Astrocyte (in vitro differentiated cells and primary cell): ENCODE data around the gene PVALEF. TPM values are rescaled to one million over a fixed set of nuclear protein-coding genes. Genes with fewer than 3 reads are reported as not detected.

Experiments used
- DNase-seq: peaks from one replicate; pipeline ENCODE4 v3.0.0-alpha.2; 2010; ENCODE audit warnings: low read depth
- FAIRE-seq: peaks from 2 replicates; lab custom pipeline; 2011; peaks lifted over from hg19 to GRCh38; lab: Jason Lieb, UNC
- H2AFZ ChIP-seq: 2 replicates; pipeline ENCODE4 v1.6.0; 2012; ENCODE audit warnings: low read depth, low read length, inconsistent platforms
- H3K27ac ChIP-seq: 2 replicates; pipeline ENCODE4 v1.5.1; 2011; ENCODE audit warnings: low read depth, low read length, inconsistent platforms
- H3K27me3 ChIP-seq: 2 replicates; pipeline ENCODE4 v1.6.0; 2011; ENCODE audit warnings: low read length, inconsistent platforms; ENCODE audit not compliant: insufficient read depth
- H3K36me3 ChIP-seq: 2 replicates; pipeline ENCODE4 v1.5.1; 2011; ENCODE audit warnings: low read length, inconsistent platforms; ENCODE audit not compliant: insufficient read depth
- H3K4me1 ChIP-seq: 2 replicates; pipeline ENCODE4 v1.5.1; 2011; ENCODE audit warnings: low read length, inconsistent platforms; ENCODE audit not compliant: insufficient read depth
- H3K4me2 ChIP-seq: 2 replicates; pipeline ENCODE4 v1.6.0; 2012; ENCODE audit warnings: low read length, inconsistent platforms
- H3K4me3 ChIP-seq: 2 replicates; pipeline ENCODE4 v1.5.1; 2011; ENCODE audit warnings: low read depth, mild to moderate bottlenecking, low read length, inconsistent platforms; ENCODE audit not compliant: insufficient read depth
- H3K79me2 ChIP-seq: 2 replicates; pipeline ENCODE4 v1.6.0; 2012; ENCODE audit warnings: mild to moderate bottlenecking, low read length, inconsistent platforms; ENCODE audit not compliant: insufficient read depth
- H3K9ac ChIP-seq: 2 replicates; pipeline ENCODE4 v1.6.0; 2012; ENCODE audit warnings: mild to moderate bottlenecking, low read length, inconsistent platforms
- H3K9me3 ChIP-seq: 2 replicates; pipeline ENCODE4 v1.5.1; 2012; ENCODE audit warnings: low read depth, mild to moderate bottlenecking, low read length, inconsistent platforms; ENCODE audit not compliant: insufficient read depth
- H4K20me1 ChIP-seq: 2 replicates; pipeline ENCODE4 v1.6.0; 2012; ENCODE audit warnings: low read length, inconsistent platforms; ENCODE audit not compliant: insufficient read depth
- H3K27ac Mint-ChIP-seq: one replicate; pipeline ENCODE4 v1.8.0; 2021; ENCODE audit warnings: mild to moderate bottlenecking, mixed read lengths; ENCODE audit not compliant: unreplicated experiment
- H3K27me3 Mint-ChIP-seq: one replicate; pipeline ENCODE4 v1.8.0; 2021; ENCODE audit warnings: low read depth, mixed read lengths; ENCODE audit not compliant: unreplicated experiment
- H3K36me3 Mint-ChIP-seq: one replicate; pipeline ENCODE4 v1.8.0; 2021; ENCODE audit warnings: low read depth, mixed read lengths; ENCODE audit not compliant: unreplicated experiment
- H3K4me1 Mint-ChIP-seq: one replicate; pipeline ENCODE4 v1.8.0; 2021; ENCODE audit warnings: low read depth, mixed read lengths; ENCODE audit not compliant: unreplicated experiment
- H3K4me3 Mint-ChIP-seq: one replicate; pipeline ENCODE4 v1.8.0; 2021; ENCODE audit warnings: mild to moderate bottlenecking, moderate library complexity, mixed read lengths; ENCODE audit not compliant: unreplicated experiment
- H3K9me3 Mint-ChIP-seq: one replicate; pipeline ENCODE4 v1.8.0; 2021; ENCODE audit warnings: mild to moderate bottlenecking, mixed read lengths; ENCODE audit not compliant: unreplicated experiment
- EZH2 ChIP-seq: IDR thresholded peaks from 2 replicates; pipeline ENCODE4 v1.6.1; 2012; ENCODE audit warnings: mild to moderate bottlenecking, low read length, inconsistent platforms; ENCODE audit not compliant: insufficient read depth
- total RNA-seq: library from RNA; stranded (reverse); gene quantifications from 2 replicates; pipeline ENCODE4 v1.2.1, GENCODE V29; 2021
- TF ChIP-seq, protein P1 (sequence below): IDR thresholded peaks from 2 replicates; pipeline ENCODE4 v1.5.1; 2011; ENCODE audit warnings: low read depth, mild to moderate bottlenecking, inconsistent platforms, low read length, moderate library complexity; ENCODE audit not compliant: insufficient read depth

PVALEF gene
- total RNA-seq, 1 donor from 2014 or later, result not detected

DNA sequence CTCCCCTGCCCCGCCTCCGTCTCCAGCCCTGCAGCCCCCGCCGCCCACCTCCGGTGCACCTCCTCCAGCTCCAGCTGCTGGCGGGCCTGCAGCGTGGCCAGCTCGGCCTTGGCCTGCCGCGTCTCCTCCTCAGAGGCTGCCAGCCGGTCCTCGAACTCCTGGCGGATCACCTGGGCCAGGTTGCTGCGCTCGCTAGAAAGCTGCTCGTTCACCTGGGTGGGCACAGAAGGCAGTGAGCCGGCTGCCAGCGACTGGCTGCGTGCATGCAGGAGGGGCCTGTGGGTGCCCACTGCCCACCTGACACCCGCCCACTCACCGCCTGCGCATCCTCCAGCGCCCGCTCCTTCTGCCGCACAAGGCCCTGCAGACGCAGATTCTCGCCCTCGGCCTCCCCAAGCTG is 25.3 kb downstream of the PVALEF start:
- no peaks in the 10 kb centered on the region for H3K9me3 Mint-ChIP-seq
- Histone ChIP-seq H3K9ac (no peak overlapping the region), H3K4me3 (no peak overlapping the region), H2AFZ (no peak overlapping the region), H3K79me2 (no peaks in the 10 kb centered on the region), H3K4me2 (no peak overlapping the region), H3K36me3 (no peaks in the 10 kb centered on the region), H3K27me3 (no peaks in the 10 kb centered on the region), H3K4me1 (no peaks in the 10 kb centered on the region), H3K27ac (no peak overlapping the region), H3K9me3 (no peaks in the 10 kb centered on the region), H4K20me1 (no peaks in the 10 kb centered on the region)
- no peak overlapping the region for H3K27ac Mint-ChIP-seq
- peaks cover 3% of the 10 kb centered on the region for H3K36me3 Mint-ChIP-seq
- DNase-seq (no peak), FAIRE-seq (no peak)
- H3K27me3 Mint-ChIP-seq, result no peaks in the 10 kb centered on the region
- no peaks in the 10 kb centered on the region for H3K4me1 Mint-ChIP-seq
- TF ChIP-seq EZH2, result no peak
- TF ChIP-seq, protein P1, sequence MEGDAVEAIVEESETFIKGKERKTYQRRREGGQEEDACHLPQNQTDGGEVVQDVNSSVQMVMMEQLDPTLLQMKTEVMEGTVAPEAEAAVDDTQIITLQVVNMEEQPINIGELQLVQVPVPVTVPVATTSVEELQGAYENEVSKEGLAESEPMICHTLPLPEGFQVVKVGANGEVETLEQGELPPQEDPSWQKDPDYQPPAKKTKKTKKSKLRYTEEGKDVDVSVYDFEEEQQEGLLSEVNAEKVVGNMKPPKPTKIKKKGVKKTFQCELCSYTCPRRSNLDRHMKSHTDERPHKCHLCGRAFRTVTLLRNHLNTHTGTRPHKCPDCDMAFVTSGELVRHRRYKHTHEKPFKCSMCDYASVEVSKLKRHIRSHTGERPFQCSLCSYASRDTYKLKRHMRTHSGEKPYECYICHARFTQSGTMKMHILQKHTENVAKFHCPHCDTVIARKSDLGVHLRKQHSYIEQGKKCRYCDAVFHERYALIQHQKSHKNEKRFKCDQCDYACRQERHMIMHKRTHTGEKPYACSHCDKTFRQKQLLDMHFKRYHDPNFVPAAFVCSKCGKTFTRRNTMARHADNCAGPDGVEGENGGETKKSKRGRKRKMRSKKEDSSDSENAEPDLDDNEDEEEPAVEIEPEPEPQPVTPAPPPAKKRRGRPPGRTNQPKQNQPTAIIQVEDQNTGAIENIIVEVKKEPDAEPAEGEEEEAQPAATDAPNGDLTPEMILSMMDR, result no peak
- no peak overlapping the region for H3K4me3 Mint-ChIP-seq

DNA sequence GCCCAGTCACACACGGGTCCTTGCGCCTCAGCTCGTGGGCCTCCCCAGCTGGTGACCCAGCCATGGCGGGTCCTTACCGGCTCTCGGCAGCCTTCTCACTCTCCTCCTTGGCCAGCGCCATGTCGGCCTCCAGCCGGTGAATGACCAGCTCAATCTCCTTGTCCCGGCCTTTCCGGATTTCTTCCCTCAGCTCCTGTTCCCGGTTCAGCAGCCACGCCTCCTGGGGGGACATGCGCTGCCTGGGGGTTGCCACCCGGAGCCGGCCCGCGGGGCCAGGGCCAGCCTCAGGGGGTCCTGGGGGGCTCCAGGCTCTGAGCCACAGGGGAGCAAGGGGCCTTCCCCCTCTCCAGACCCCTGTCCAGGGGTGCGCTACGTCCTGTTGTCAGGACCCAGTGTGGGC is 25.8 kb downstream of the PVALEF start:
- Histone ChIP-seq H3K4me1 (no peaks in the 10 kb centered on the region), H3K36me3 (no peaks in the 10 kb centered on the region), H3K4me3 (no peak overlapping the region), H3K9me3 (no peaks in the 10 kb centered on the region), H2AFZ (no peak overlapping the region), H3K79me2 (no peaks in the 10 kb centered on the region), H4K20me1 (no peaks in the 10 kb centered on the region), H3K9ac (no peak overlapping the region), H3K4me2 (no peak overlapping the region), H3K27me3 (no peaks in the 10 kb centered on the region), H3K27ac (no peak overlapping the region)
- DNase-seq (no peak), FAIRE-seq (no peak)
- no peaks in the 10 kb centered on the region for H3K27me3 Mint-ChIP-seq
- H3K27ac Mint-ChIP-seq, result no peak overlapping the region
- H3K4me1 Mint-ChIP-seq, result no peaks in the 10 kb centered on the region
- TF ChIP-seq EZH2, result no peak
- TF ChIP-seq, protein P1, result no peak
- H3K36me3 Mint-ChIP-seq, result peaks cover 3% of the 10 kb centered on the region
- no peak overlapping the region for H3K4me3 Mint-ChIP-seq
- H3K9me3 Mint-ChIP-seq, result no peaks in the 10 kb centered on the region

DNA sequence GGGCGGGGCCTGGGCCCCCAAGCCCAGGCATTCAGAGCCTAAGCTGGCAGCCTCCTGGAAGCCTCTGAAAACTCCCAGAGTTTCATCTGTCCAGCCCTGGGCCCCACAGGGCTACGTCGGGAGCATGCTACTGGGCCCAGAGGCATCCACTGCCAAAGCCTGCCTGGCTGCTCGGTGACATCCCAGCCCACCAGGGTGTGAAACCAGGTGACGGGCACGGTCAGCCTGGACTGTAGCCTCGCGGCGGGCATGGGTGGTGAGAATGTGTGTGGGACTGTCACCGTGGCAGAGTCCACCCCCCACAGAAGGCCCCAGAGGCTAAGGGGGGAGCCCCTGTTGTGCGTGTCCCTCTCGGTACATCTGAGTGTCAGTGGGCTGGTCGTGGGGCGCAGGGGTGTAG is 26.3 kb downstream of the PVALEF start:
- TF ChIP-seq, protein P1, result no peak
- TF ChIP-seq EZH2, result no peak
- Mint-ChIP-seq H3K4me3 (no peak overlapping the region), H3K4me1 (no peaks in the 10 kb centered on the region), H3K27me3 (no peaks in the 10 kb centered on the region), H3K9me3 (no peaks in the 10 kb centered on the region), H3K36me3 (peaks cover 3% of the 10 kb centered on the region), H3K27ac (no peak overlapping the region)
- Histone ChIP-seq H3K4me1 (no peaks in the 10 kb centered on the region), H3K9me3 (no peaks in the 10 kb centered on the region), H2AFZ (no peak overlapping the region), H3K4me2 (no peak overlapping the region), H3K4me3 (no peak overlapping the region), H3K27me3 (no peaks in the 10 kb centered on the region), H3K9ac (no peak overlapping the region), H3K79me2 (no peaks in the 10 kb centered on the region), H4K20me1 (no peaks in the 10 kb centered on the region), H3K36me3 (no peaks in the 10 kb centered on the region), H3K27ac (no peak overlapping the region)
- FAIRE-seq (no peak), DNase-seq (no peak)
